CD4-positive, alpha-beta T cell treated with Interleukin-10 for 1 hour (primary cell): ENCODE data around the gene IKZF1.

Experiments
- DNase-seq: peaks from one replicate; pipeline ENCODE4 v3.0.0-alpha.2; 2020

Gene IKZF1

DNA sequence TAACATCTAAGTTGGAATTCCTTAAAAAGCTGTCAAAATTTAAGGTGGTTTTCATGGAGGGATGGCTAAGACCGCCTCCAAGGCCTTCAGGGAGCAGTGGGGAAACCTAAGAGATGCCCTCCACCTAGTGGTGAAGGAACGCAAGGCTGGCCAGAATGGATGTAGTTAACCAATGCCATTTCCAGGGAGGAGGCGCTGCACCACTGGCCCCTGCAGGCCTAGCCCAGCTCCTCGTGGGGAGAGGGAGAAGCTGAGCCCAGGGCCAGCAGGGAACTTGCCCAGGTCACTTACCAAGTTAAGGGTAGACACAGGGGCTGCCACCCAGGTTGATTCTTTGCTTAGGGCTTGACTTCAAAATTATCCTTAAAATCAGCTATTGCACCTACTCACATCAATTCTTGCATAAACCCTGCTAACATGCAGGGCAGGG, 113.6 kb downstream of the IKZF1 start:
- peak; percentile 82 for DNase-seq

- no peak for DNase-seq
Observed at GRCh38 chr7:50418526-50419290, 114.2 kb downstream of the IKZF1 start.

GRCh38 chr7:50421043-50421442, 116.5 kb downstream of the IKZF1 start:
- DNase-seq: no peak

- DNase-seq: no peak
Observed at GRCh38 chr7:50422858-50423257, 118.3 kb downstream of the IKZF1 start.

DNA sequence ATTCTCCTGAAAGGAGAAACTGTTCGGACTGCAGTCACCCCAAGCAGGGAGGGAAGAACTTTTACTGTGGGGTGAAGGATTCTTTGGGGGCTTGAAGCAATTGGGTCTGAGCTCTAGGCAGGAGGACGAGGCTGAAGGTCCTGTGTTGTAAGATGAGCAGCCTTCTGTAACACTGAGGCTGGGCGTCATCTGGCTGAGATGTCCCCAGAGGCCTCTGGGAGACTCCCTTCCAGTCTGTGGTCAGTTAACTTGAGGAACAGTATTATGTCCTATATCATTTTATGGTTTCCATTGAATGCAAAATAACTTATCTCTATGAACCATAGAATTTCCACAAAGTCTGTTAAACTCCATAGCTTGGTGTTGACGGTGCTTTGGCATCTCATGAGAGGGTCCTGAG, 119.3 kb downstream of the IKZF1 start:
- DNase-seq: no peak

DNA sequence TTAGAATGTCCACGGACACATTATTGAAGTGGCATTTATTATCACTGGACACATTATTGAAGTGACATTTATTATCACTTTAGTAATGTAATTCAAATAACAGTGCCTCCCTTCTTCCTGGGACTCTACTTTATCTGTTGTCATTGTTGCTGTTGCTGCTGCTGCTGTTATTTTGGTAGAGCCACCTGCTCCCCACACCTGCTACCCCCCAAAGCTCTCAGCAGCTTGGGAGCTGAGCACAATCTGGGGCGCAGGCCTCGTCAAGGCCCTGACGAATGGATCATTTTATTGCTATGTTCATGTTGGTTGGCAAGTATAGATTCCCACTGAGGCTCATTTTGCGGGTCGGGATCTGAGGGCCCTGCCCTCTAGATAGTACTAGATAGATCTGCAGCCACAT, 120.8 kb downstream of the IKZF1 start:
- DNase-seq: no peak

GRCh38 chr7:50426280-50427045, 121.9 kb downstream of the IKZF1 start:
- DNase-seq: no peak

DNA sequence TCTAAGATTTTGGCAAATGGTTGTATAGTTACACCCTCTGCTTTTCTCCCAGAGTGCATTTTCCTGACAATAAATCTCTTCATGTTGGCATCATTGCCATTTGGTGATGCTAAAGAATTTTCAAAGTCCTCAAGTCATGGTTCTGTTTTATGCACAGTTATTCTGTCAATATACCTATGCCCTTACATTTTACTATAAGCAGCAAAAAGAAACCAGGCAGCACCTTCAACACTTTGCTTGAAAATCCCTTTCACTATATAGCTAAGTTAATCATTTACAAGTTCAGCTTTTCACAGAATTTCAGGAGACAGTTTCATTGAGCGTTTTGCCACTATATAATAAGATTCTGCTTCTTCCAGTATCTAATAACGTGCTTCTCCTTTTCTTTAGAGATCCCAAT, 123.0 kb downstream of the IKZF1 start:
- DNase-seq: no peak

DNA sequence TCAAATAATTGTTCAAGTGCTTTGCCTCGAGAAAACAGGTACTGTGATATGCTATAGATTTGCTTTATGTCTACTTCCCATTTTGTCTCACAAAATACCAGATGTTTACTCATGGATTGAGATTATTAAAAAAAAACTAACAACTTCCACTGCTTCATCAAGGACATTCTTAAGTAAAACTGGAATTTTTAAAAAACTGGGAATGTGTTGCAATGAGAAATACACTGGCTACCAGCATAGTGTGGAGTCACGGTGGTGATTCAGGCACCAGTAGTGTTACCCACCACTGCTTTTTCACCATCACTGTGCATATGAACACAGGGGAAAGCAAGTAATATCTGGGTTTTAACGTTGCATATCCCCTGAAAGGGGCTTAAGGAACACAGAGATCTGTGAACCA, 124.4 kb downstream of the IKZF1 start:
- no peak for DNase-seq

GRCh38 chr7:50431316-50431715, 126.8 kb downstream of the IKZF1 start:
- no peak for DNase-seq

GRCh38 chr7:50431722-50432305, 127.3 kb downstream of the IKZF1 start:
- no peak for DNase-seq

DNA sequence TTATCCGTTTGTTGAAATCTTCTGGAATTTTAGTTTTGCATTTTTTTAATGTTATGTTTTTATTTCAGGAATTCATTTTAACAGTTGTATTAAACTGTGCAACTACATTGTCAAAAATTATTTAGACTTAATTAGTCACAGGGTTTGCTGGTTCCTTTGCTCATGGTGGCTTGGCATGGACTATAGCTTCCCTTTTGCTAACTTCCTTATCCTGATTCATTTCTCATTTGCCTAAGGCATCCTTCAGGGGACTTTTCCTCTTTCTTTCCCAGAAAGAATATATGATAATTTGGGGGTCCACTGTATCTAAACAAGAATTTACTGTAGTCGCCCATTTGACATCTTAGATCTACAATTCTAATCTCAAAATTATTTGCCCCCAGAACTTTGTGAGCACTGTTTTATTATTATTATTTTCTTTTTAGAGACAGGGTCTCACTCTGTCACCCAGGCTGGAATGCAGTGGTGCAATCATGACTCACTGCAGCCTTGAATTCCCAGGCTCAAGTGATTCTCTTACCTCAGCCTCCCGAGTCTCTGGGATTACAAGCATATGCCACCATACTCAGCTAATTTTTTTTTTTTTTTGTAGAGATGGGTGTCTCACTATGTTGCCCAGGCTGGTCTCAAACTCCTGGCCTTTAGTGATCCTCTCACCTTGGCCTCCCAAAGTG, 131.8 kb downstream of the IKZF1 start:
- DNase-seq: no peak

GRCh38 chr7:50446542-50446960, 142.0 kb downstream of the IKZF1 start:
- DNase-seq: no peak

- DNase-seq: no peak
Observed at GRCh38 chr7:50448823-50449222, 144.3 kb downstream of the IKZF1 start.

DNA sequence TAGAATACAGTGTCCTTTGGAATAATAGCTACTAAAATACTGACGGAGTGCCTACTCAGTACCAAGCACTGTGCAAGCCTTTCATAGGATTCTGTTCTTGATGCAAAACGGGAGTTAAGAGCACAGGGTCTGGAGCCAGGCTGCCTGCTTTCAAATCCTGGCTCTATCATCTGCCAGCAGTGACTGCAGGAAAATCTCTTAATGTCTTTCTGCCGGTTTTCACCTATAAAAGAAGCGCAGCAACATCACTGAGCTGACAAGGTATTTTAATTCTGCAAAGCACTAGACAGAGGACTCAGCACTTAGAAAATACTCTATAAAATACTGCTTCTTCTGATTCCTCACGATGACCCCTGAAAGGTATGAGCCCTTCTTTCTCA, 145.0 kb downstream of the IKZF1 start:
- DNase-seq: no peak

DNA sequence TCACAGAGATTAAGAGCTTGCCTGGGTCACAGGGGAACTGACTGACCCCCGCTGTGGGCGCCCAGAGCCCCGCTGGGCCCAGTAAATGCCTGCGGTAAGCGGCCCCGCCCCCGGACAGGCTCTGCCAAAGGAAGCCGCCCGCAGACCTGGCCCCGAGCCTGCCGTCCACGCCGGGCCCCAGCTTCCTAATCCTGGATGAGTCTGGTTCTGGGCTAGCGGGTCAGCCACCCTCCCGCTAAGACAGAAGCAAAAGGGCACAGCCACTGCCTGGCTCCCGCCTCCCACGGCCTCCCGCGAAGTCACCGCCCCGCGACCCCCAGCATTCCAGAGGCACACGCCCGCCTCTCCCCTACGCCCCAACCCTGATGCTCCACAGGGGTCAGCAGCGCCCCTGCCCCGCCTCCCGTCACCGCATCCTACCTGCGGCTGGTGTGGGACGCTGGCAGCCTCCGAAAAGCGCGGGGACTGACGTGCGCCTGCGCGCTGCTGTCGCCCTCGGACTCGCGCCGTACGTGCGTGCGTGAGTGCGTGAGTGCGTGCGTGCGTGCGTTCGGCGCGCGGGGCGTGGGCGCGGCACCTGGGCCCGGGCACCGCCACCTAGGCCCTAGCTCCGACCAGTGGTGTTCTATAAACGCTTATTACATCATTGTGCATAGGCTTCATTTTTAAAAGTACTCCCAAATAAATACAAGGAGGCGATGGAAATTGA, 145.5 kb downstream of the IKZF1 start, which contains the start of gene FIGNL1:
Gene FIGNL1 (minus strand): TSS at position 470 of the 709 bp plus-strand sequence. CDS start 3,063 bp downstream, outside the sequence.
- peak; percentile 76 for DNase-seq

- DNase-seq: peak; percentile 24
Observed at GRCh38 chr7:50450590-50451032, 146.1 kb downstream of the IKZF1 start.
